ENCODE results near the gene WASHC4. TPM values are rescaled to one million over a fixed set of nuclear protein-coding genes. Genes with fewer than 3 reads are reported as not detected.

The WASHC4 gene
- total and polyA plus RNA-seq, 2 donors from 2014 or later = 10.7 to 63.6 TPM

GRCh38 chr12:105212438-105212837 lies 104.9 kb downstream of the WASHC4 start:
- Histone ChIP-seq H3K9ac (ENCODE audit: low read length in 3 of 3) (no peak overlapping the region), H3K27me3 (ENCODE audit: control insufficient read depth, insufficient read depth, low read length) (no peaks in the 10 kb centered on the region), H3K9me3 (ENCODE audit: control insufficient read depth in 2 of 3, insufficient read depth in 1 of 3, low read length in 3 of 3) (no peaks in the 10 kb centered on the region), H3K4me1 (ENCODE audit: control insufficient read depth in 2 of 3, insufficient read depth in 2 of 3, low read depth in 1 of 3, low read length in 3 of 3) (peaks cover 0 to 8% (median 5%) of the 10 kb centered on the region in 3 donors), H3K36me3 (ENCODE audit: control insufficient read depth in 2 of 3, insufficient read depth in 3 of 3, low read length in 3 of 3) (peaks cover 8 to 37% (median 15%) of the 10 kb centered on the region in 3 donors), H3K27ac (ENCODE audit: low read depth in 2 of 2, low read length in 2 of 2) (no peak overlapping the region), H3K4me3 (ENCODE audit: low read length in 3 of 3) (no peak overlapping the region)
- DNase-seq = no peak
- no peak for FAIRE-seq
- intact Hi-C loops (cut with DNase I) = no loop called here
- TF ChIP-seq, protein P1, sequence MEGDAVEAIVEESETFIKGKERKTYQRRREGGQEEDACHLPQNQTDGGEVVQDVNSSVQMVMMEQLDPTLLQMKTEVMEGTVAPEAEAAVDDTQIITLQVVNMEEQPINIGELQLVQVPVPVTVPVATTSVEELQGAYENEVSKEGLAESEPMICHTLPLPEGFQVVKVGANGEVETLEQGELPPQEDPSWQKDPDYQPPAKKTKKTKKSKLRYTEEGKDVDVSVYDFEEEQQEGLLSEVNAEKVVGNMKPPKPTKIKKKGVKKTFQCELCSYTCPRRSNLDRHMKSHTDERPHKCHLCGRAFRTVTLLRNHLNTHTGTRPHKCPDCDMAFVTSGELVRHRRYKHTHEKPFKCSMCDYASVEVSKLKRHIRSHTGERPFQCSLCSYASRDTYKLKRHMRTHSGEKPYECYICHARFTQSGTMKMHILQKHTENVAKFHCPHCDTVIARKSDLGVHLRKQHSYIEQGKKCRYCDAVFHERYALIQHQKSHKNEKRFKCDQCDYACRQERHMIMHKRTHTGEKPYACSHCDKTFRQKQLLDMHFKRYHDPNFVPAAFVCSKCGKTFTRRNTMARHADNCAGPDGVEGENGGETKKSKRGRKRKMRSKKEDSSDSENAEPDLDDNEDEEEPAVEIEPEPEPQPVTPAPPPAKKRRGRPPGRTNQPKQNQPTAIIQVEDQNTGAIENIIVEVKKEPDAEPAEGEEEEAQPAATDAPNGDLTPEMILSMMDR (IDR thresholded peaks at IDR 0.05; ENCODE audit: borderline replicate concordance, extremely low read depth, insufficient read depth) = no peak

- Histone ChIP-seq H3K4me3 (ENCODE audit: low read length in 3 of 3) (no peak overlapping the region), H3K9me3 (ENCODE audit: control insufficient read depth in 2 of 3, insufficient read depth in 1 of 3, low read length in 3 of 3) (no peaks in the 10 kb centered on the region), H3K36me3 (ENCODE audit: control insufficient read depth in 2 of 3, insufficient read depth in 3 of 3, low read length in 3 of 3) (peaks cover 5 to 38% (median 17%) of the 10 kb centered on the region in 3 donors), H3K9ac (ENCODE audit: low read length in 3 of 3) (no peak overlapping the region), H3K27me3 (ENCODE audit: control insufficient read depth, insufficient read depth, low read length) (no peaks in the 10 kb centered on the region), H3K4me1 (ENCODE audit: control insufficient read depth in 2 of 3, insufficient read depth in 2 of 3, low read depth in 1 of 3, low read length in 3 of 3) (peaks cover 0 to 10% (median 8%) of the 10 kb centered on the region in 3 donors), H3K27ac (ENCODE audit: low read depth in 2 of 2, low read length in 2 of 2) (no peak overlapping the region)
- FAIRE-seq = no peak
- intact Hi-C loops (cut with DNase I) = no loop called here
- TF ChIP-seq, protein P1 (IDR thresholded peaks at IDR 0.05; ENCODE audit: borderline replicate concordance, extremely low read depth, insufficient read depth) = no peak
- DNase-seq = no peak
These were observed 106.6 kb downstream of the WASHC4 start for GRCh38 chr12:105214148-105214547.

- Histone ChIP-seq H3K4me1 (ENCODE audit: control insufficient read depth in 2 of 3, insufficient read depth in 2 of 3, low read depth in 1 of 3, low read length in 3 of 3) (peaks cover 0 to 14% (median 8%) of the 10 kb centered on the region in 3 donors), H3K9ac (ENCODE audit: low read length in 3 of 3) (peak overlapping the region in 1 of 3 donors; percentile 13), H3K9me3 (ENCODE audit: control insufficient read depth in 2 of 3, insufficient read depth in 1 of 3, low read length in 3 of 3) (no peaks in the 10 kb centered on the region), H3K36me3 (ENCODE audit: control insufficient read depth in 2 of 3, insufficient read depth in 3 of 3, low read length in 3 of 3) (peaks cover 5 to 32% (median 14%) of the 10 kb centered on the region in 3 donors), H3K27ac (ENCODE audit: low read depth in 2 of 2, low read length in 2 of 2) (no peak overlapping the region), H3K4me3 (ENCODE audit: low read length in 3 of 3) (no peak overlapping the region), H3K27me3 (ENCODE audit: control insufficient read depth, insufficient read depth, low read length) (no peaks in the 10 kb centered on the region)
- intact Hi-C loops (cut with DNase I) = no loop called here
- DNase-seq (peak in 2 of 5 donors; percentile 40 to 93), FAIRE-seq (no peak)
- TF ChIP-seq, protein P1 (IDR thresholded peaks at IDR 0.05; ENCODE audit: borderline replicate concordance, extremely low read depth, insufficient read depth) = no peak
These were observed 107.3 kb downstream of the WASHC4 start for GRCh38 chr12:105214670-105215375.

All from kidney (tissue), 14 donors.